Measurements from ENCODE around the gene SMIM22.

DNA sequence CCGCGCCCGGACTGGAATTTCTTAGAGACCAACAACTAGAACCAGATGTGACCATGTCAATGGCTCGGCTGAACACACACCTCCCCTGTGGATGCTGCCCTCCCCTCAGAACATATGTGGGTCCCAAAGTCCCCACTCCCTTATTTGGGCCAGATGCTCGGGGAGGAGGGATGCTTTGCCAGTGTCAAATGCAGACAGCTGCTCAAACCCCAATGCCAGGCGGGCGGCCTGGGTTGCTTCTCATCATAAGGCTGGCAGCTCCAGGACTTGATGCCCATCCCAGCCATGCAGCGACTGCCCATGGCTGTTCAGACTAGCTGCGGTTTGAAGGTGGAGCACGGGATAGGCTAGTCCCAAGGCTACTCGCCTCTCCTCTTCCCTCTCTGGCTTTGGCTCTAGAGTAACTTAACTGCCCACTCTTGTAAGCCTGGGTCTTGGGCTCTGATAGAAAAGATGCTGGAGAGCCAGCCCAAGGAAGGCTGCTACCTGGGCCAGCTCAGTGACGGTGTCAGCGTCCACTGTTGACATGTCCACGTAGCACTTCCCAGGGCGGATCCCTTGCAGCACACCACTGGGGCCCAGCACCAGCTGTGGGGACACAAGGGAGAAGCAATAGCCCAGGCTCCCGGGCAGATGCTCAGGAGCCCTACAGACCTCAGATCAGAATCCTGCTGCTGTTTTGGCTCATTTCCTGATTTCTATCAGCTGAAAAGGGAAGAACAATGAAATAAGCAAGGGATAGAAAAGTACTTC, 18.3 kb downstream of the SMIM22 start:
- TF ChIP-seq, protein P1, sequence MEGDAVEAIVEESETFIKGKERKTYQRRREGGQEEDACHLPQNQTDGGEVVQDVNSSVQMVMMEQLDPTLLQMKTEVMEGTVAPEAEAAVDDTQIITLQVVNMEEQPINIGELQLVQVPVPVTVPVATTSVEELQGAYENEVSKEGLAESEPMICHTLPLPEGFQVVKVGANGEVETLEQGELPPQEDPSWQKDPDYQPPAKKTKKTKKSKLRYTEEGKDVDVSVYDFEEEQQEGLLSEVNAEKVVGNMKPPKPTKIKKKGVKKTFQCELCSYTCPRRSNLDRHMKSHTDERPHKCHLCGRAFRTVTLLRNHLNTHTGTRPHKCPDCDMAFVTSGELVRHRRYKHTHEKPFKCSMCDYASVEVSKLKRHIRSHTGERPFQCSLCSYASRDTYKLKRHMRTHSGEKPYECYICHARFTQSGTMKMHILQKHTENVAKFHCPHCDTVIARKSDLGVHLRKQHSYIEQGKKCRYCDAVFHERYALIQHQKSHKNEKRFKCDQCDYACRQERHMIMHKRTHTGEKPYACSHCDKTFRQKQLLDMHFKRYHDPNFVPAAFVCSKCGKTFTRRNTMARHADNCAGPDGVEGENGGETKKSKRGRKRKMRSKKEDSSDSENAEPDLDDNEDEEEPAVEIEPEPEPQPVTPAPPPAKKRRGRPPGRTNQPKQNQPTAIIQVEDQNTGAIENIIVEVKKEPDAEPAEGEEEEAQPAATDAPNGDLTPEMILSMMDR (IDR thresholded peaks at IDR 0.05 in 2 of 3, conservative IDR thresholded peaks at IDR 0.05 in 1 of 3; ENCODE audit: borderline replicate concordance in 1 of 3, insufficient read depth in 1 of 3, low read depth in 2 of 3, low read length in 2 of 3), result no peak
- TF ChIP-seq, protein P2, sequence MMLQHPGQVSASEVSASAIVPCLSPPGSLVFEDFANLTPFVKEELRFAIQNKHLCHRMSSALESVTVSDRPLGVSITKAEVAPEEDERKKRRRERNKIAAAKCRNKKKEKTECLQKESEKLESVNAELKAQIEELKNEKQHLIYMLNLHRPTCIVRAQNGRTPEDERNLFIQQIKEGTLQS (IDR thresholded peaks at IDR 0.05), result no peak
- TF ChIP-seq ZNF274 (IDR thresholded peaks at IDR 0.05; ENCODE audit: low read depth, low read length) (no peak), RAD21 (IDR thresholded peaks at IDR 0.05; ENCODE audit: low read depth) (no peak), JUND (IDR thresholded peaks at IDR 0.05) (no peak), POLR2A (IDR thresholded peaks at IDR 0.05; ENCODE audit: borderline replicate concordance, extremely low read depth, insufficient read depth, insufficient read length) (no peak), EZH2 (IDR thresholded peaks at IDR 0.05) (no peak), POLR2AphosphoS5 (IDR thresholded peaks at IDR 0.05; ENCODE audit: low read depth, low read length) (no peak), CEBPB (IDR thresholded peaks at IDR 0.05; ENCODE audit: low read depth) (no peak), EZH2phosphoT487 (IDR thresholded peaks at IDR 0.05; ENCODE audit: borderline replicate concordance) (no peak), EGR1 (IDR thresholded peaks at IDR 0.05; ENCODE audit: low read depth) (no peak), SRF (IDR thresholded peaks at IDR 0.05; ENCODE audit: low read depth) (no peak)
- TF ChIP-seq, protein P3, sequence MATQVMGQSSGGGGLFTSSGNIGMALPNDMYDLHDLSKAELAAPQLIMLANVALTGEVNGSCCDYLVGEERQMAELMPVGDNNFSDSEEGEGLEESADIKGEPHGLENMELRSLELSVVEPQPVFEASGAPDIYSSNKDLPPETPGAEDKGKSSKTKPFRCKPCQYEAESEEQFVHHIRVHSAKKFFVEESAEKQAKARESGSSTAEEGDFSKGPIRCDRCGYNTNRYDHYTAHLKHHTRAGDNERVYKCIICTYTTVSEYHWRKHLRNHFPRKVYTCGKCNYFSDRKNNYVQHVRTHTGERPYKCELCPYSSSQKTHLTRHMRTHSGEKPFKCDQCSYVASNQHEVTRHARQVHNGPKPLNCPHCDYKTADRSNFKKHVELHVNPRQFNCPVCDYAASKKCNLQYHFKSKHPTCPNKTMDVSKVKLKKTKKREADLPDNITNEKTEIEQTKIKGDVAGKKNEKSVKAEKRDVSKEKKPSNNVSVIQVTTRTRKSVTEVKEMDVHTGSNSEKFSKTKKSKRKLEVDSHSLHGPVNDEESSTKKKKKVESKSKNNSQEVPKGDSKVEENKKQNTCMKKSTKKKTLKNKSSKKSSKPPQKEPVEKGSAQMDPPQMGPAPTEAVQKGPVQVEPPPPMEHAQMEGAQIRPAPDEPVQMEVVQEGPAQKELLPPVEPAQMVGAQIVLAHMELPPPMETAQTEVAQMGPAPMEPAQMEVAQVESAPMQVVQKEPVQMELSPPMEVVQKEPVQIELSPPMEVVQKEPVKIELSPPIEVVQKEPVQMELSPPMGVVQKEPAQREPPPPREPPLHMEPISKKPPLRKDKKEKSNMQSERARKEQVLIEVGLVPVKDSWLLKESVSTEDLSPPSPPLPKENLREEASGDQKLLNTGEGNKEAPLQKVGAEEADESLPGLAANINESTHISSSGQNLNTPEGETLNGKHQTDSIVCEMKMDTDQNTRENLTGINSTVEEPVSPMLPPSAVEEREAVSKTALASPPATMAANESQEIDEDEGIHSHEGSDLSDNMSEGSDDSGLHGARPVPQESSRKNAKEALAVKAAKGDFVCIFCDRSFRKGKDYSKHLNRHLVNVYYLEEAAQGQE (IDR thresholded peaks at IDR 0.05; ENCODE audit: low read depth), result no peak
